Stimulated activated CD8-positive, alpha-beta memory T cell treated with anti-CD3 and anti-CD28 coated beads, Interleukin-15, amount 100 ng/mL, for 48 hours (primary cell): ENCODE results near the gene CASP9.

ENCODE experiments used
- DNase-seq, 2 donors: peaks; one replicate each; pipeline ENCODE4 v3.0.0-alpha.2; 2020; ENCODE audit warnings: low read depth in 2 of 2

Gene CASP9

DNA sequence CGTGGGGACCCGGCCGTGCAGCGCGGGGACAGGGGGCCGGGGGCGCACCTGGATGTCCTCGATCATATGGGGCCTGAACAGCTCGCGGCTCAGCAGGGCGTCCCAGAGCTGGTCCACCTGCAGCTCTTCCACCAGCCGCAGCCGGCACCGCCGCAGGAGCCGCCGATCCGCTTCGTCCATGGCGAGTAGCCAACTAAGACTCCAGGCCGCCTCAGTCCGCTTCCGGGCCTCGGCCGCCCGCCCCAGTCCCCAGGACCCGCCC lies at the start of gene CASP9:
CASP9 (minus strand) TSS at position 195 of the 262 bp plus-strand sequence; CDS start at position 180, 15 bp downstream.
- no peak for DNase-seq

- DNase-seq = no peak
Observed at GRCh38 chr1:15573477-15573876, 49.5 kb upstream of the CASP9 start.

GRCh38 chr1:15571266-15571665 lies 47.3 kb upstream of the CASP9 start:
- DNase-seq = no peak

GRCh38 chr1:15570861-15571260 lies 46.8 kb upstream of the CASP9 start:
- DNase-seq = no peak

- DNase-seq = no peak
Observed at GRCh38 chr1:15568387-15569073, 44.5 kb upstream of the CASP9 start.

DNA sequence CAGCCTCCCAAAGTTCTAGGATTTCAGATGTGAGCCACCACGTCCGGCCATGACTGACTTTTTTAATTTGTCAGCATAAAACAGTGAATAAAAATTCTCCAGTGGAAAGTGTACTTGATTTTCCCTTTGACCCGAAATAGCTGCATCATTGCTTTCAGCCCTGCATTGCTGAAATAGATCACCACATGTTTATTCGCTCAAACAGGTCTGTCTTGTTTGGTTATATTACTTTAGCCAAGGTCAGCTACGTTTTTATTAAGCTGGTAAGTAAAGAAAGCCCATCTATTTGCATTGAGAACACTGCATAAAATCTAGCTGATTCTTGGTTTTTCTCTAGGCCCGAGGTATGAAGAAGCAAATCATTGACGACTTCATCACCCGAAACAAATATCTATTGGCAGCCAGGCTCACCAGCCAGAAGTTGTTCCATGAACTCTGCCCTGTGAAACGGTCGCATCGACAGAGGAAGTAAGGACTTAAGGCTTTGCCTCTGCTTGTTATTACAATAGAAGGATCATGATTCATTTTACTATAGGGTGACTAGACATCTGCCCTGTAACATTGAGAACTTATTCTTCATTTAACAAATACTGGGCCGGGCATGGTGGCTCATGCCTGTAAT lies 35.3 kb upstream of the CASP9 start:
- no peak for DNase-seq

- no peak for DNase-seq
Observed at GRCh38 chr1:15558516-15558915, 34.5 kb upstream of the CASP9 start.

- no peak for DNase-seq
Observed at GRCh38 chr1:15557594-15557993, 33.6 kb upstream of the CASP9 start.

- no peak for DNase-seq
Observed at GRCh38 chr1:15557008-15557407, 33.0 kb upstream of the CASP9 start.

DNA sequence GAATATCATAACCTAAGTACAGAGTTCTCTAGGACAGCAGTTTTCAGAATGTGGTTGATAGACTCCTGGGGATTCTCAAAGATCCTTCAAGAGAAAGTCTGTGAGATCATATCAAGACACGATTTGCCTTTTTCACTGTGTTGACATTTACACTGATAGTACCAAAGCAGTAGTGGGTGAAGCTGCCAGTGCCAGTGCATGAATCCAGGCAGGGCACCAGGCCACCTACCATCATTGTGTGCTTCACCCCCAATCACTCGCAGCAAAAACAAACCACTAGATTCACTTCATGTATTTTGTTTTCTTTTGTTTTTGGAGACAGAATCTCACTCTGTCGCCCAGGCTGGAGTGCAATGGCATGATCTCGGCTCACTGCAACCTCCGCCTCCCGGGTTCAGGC lies 26.6 kb upstream of the CASP9 start:
- no peak for DNase-seq

DNA sequence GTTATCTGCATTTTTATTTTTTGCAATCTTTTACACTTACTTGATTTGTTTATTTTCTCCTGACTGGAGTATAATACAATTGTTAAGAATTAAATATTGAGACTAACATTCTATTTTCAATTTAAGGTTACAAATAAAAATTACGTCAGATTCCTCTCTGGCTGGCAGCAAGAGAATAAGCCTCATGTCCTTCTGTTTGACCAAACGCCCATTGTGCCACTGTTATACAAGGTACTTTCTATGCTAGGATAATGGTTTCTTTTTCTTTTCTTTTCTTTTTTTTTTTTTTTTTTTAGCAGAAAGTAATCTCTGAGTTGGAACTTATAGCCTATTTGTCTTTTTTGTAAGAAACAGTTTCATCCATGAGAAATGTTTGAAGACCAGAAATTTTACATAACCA lies 22.6 kb upstream of the CASP9 start:
- DNase-seq = no peak

- DNase-seq = no peak
Observed at GRCh38 chr1:15543589-15544568, 19.9 kb upstream of the CASP9 start.

DNA sequence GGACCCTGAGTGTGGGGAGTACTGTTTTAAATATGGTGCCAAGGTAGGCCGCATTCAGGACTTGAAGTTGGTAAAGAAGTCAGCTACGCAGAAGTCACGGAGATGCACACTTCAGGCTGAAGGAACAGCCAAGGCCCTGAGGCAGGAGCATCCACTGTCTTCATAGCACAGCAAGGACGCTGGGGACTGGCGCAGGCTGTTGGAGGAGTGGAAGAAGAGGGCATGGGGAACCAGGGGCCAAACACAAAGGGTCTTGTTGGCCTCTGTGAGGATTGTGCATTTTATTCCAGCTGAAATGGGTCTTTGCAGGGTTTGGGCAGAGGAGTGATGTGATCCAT lies 19.2 kb upstream of the CASP9 start:
- no peak for DNase-seq

DNA sequence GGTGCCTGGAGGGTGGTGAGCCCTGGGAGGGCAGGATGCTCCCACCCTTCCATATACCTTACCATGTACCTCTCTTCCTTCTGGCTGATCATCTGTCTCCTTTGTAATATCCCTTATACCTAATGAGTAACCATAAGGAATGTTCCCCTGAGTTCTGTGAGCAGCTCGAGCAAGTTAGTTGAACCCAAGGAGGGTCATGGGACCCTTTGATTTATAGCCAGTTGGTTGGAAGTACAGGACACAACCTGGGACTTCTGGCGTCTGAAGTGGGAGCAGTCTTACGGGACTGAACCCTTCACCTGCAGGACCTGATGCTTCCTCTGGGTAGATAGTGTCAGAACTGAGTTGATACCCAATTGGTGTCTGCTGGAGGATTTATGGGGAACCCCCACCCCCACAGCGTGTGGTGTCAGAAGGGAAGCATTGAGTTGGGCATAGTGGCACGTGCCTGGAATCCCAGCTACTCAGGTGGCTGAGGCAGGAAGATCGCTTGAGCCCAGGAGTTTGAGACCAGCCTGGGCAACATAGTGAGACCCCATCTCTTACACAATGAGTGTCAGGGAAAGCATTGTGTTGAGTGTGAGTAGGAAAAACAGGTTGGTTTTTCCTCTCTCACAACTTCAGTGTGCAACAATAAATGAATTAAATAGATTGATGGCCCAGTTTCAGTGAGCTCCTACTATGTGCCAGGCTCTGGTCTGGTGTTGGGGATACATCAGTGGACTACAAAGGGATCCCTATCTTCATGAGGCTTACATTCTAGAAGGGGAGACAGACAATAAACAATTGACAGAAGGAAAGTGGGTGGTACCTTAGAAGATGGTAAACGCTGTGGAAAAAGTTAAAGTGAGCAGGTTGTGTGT lies 18.6 kb upstream of the CASP9 start:
- DNase-seq = no peak

DNA sequence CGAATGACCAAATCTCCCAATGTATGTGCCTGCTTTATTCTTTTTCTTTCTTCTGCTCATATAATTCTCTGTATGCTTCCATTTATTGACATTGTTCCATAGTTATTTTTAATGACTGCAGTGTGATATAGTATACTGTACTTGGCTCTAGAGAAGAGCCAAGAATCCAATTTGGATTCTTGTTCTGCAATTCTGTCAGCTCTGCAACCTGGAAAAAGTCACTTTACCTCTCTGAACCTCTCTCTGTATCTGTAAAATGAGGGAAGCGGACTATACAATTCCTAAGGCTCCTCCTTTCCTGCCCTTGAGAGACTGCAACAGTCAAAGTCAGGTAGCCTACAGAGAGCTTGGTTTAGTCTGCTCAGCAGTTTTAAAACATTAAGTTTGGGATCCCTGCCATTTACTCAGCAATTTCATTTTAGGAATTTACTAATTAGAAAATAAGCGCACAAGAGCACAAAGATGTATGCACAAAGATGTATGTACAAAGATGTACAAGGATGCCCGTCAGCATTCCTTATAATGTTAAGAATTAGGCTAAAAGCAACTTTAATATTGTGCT lies 17.3 kb upstream of the CASP9 start:
- no peak for DNase-seq

DNA sequence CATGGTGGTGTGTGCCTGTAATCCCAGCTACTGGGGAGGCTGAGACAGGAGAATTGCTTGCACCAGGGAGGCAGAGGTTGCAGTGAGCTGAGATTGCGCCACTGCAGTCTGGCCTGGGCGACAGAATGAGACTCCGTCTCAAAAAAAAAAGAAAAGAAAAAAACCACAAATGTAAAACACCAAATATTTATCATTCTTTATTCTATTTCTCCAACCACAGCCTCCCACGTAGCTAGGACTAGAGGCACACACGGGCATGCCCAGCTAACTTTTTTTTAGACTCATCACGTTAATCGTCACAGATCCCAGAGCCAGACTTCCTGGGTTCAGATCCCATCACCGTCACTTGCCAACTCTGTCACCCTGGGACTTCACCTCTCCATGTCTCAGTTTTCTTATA lies 16.2 kb upstream of the CASP9 start:
- no peak for DNase-seq

DNA sequence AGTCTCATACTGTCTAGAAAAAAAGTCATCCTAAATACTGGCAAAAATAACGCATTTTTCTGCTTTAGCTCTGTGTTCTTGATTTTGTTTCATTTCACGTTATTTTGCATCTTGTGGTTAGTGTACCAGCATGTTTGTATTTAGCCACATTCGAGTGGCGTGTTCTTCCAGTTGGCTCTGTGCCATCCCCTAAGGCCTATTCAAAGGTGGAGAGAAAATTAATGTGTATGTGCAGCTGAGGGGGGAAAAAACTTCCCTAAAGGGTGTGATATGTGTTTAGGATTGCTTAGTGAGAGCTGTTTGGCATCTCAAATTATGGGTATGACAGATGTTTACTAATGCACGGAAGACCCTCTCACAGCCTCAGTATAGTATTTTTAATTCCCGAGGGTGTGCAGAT lies 14.8 kb upstream of the CASP9 start:
- no peak for DNase-seq

DNA sequence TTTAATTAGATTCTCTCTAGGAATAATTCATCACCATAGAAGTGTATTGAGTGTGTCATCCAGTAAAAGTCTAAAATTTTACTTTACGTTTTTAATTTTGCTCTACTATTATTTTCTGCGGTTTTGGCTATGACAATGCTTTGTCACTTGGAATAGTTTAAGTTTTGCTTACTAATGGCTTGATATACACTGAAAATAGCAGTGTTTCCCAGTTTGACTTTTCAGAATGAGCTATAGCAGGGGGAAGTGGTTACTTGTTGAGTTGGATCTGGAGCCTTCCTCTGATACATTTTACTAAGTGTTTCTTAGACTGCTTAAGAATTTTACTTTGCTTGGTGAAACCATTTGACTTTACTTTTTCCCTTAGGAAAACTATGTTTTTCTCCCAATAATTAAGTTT lies 7.7 kb upstream of the CASP9 start:
- DNase-seq = no peak

DNA sequence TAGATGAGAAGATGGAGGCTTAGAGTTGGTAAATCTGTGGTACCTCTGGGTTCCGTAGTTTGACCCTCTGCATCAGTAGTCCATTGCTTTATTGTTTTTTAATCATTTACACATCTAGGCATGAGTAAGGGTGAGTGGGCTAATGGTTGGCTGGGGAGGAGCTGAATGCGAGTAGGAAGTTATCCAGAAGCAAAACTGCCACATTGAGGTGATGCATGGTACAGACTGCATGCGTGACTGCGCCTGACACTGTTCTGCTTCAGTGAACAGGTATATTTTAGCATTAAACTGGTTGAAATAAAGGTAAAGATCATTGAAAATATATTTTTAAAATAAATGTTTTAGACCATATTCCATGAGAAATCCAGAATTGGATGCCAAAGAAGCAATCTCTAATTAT lies 7.0 kb upstream of the CASP9 start:
- DNase-seq = no peak

DNA sequence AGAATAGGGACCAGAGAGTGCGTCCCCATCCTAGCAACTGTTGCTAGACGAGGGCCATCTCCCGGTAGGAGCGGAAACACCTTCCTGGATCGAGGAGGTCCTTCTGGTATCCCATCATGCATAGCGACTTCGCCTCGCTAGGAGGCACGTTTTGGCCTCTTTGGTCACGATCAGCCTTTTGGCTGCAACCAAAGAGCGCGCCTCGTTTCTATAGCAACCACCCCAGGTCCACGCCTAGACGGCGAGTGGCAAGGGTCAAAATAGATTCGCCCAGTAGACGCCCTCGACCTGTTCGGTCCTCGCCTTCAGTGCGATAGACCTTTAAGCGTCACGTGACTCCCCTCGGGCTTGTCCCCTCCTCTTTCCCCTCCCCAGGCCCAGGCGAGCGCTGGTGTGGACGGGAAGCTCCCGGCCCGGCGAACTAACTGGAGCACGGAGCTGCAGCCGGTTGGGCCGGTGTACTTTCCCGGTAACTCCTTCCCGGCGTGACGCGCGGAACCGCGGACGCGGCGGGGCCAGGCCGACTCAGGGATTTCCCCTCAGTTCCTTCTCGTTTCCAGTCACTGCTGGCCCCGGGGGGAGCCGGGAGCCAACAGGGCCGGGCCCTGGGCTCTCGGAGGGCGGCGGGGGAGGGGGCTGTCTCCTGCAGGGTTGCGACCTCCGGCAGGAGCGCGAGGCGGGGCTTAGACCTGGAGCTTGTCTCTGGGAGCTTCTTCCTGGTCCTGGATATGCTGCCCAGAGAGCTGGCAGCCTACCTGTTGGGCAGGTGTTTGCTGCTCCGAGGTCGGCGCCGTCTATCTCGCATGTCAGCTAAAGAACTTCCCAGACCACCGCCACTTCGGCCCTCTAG lies 2.7 kb upstream of the CASP9 start, which contains the start of gene DNAJC16:
DNAJC16 (plus strand) TSS at position 359 of the 850 bp plus-strand sequence. CDS start 2,258 bp downstream, outside the sequence.
- DNase-seq = peak; percentile 97 to 98
